HG02938 (cell line): Measurements from ENCODE around the gene RBM44.

Source experiments
- ATAC-seq: cut with Tn5 transposase; IDR thresholded peaks from one replicate; pipeline ENCODE4 v1.9.1; 2021; ENCODE audit warnings: mild to moderate bottlenecking, moderate library complexity; ENCODE audit not compliant: unreplicated experiment

The RBM44 gene

GRCh38 chr2:237869343-237870102 is 70.9 kb downstream of the RBM44 start:
- ATAC-seq: no peak

- ATAC-seq: no peak
These were observed 71.5 kb downstream of the RBM44 start for GRCh38 chr2:237870126-237870525.

DNA sequence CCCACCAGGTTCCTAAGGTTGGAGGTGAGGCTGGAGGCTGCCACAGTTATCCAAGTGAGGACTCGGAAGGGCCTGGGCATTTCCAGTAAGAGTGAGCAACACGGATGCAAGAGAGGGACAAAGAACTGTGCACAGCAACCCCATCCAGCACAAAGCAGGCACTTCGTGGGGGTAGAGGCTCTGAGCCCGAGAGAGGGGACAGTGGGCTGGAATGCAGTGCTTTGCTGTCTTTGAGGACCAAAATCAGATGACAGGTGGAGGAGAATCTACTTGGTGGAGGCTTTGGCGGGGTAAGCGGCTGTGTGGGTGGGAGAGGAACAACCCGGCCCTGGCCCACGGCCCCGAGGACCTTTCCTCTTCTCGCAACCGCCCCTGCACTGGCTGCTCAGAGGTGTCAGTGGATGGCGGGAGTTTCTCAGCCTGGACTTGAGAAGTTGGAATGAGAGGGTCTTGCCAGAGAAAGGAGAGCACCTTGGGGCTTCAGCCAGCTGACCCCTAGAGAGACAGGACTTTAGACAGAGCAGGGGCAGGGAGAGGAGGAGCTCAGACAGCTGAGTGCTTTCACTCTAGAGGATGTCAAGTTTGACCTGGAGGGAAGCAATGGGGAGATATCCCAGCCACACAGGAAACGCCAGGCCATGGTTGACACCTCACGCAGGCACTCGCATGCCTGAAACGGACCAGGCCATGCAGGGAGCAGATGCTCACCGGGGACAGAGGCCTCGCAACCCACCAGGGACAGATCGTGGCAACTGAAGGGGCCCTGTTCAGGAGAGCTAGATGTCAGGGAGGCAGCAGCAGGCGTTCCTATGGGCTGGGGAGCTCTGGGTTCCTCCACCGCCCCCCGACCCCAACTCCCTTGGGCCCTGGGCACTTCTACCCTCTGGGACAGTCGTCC is 72.4 kb downstream of the RBM44 start:
- ATAC-seq: no peak

DNA sequence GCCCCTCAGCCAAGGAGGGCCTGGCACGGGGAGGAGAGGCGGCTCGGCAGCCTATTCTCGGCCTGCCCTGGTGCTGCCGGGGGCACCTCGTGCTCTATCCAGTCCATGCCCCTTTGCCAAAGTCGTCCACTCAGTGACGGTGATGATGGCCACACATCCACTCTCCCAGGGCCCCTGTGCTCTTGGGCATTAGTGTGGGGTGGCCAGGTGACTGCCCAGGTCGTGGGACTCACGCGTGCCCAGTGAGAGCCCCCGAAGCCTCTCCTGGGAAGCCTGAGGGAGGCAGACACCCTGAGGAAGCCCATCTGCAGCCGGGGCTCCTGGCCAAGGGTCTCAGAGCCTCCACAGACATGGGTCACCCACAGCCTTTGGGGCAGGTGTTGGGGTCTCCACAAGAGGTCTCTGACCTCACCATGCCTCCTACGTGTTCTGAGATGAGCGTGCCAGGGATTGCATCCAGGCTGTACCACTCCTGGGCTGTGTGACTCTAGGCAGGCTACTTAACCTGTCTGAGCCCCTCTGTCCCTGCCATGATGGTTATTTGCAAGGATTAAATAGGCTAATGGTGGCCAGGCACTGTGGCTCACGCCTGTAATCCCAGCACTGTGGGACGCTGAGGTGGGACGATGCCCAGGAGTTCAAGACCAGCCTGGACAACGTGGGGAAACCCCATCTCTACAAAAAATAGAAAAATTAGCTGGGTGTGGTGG is 73.8 kb downstream of the RBM44 start:
- no peak for ATAC-seq

GRCh38 chr2:237873421-237873831 is 74.8 kb downstream of the RBM44 start:
- no peak for ATAC-seq

GRCh38 chr2:237873897-237874551 is 75.4 kb downstream of the RBM44 start:
- ATAC-seq: no peak

DNA sequence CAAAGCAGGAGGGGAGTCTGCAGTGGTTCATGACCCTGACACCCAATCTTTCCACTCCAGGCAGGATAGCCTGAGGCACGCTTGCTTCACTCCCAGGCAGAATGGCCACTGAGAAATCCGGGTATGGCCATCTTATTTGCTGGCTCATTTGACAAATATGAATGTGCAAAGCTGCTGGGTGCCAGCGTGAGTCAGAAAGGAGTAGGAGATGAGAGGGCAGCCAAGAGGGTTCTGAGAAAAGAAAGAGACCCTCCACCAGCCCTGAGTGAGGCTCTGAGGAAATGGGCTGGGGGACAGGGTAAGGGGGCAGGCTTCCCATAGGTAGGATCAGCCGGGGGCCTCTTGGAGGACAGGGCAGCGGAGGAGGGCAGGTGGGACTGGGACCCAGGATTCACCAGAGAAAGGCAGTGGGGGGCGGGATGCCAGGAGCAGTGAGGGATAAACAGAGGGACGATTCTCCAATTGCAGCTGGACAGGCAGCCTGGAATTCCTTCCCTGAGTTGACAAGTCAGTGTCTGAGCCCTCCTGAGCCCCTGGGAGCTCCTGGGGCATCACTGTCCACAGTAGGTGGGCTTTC is 76.1 kb downstream of the RBM44 start:
- no peak for ATAC-seq

GRCh38 chr2:237875256-237876060 is 76.9 kb downstream of the RBM44 start:
- ATAC-seq: no peak

DNA sequence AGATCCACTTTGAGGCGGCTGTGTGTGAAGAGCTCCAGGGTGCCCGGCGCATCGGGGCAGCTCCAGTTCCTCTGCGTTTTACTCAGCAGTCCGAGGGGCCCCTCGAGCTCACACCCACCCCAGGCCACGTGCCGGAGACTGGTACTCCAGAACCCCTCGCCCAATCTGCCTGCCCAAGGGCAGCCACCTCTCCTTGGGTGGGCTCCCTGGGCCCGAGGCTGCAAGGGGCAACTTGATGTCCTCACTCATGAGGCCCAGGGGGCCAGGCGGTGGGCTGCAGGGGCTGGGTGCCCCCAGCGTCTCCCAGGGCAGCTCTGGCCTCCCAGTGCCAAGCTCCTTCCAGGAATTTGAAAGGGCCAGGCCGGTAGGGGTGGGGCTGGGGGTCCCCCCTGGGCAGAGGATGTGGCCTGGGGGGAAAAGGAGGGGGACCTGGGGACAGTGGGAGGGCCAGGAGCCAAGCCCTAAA is 77.5 kb downstream of the RBM44 start:
- ATAC-seq: no peak

DNA sequence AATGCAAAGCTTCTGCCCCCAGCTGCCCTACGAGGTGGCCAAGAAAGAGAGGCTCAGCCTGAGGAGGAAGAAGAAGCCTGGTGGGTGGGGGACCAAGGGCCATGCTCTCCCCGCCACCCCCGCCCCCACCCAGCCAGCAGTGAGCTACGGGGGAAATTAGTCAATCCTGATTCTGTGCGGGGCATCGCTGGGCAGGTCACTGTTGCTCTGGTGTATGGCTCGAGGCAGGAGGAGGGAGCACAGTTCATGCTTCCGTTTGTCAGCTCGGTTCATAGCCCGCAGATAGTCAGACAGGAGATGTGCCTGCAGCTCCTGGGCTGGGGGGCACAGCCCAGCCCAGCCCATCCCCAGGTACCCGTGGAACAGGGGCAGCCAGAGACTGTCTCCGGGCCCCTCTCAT is 78.0 kb downstream of the RBM44 start:
- no peak for ATAC-seq

GRCh38 chr2:237876951-237877491 is 78.4 kb downstream of the RBM44 start:
- no peak for ATAC-seq

GRCh38 chr2:237877576-237878307 is 79.2 kb downstream of the RBM44 start:
- ATAC-seq: no peak

DNA sequence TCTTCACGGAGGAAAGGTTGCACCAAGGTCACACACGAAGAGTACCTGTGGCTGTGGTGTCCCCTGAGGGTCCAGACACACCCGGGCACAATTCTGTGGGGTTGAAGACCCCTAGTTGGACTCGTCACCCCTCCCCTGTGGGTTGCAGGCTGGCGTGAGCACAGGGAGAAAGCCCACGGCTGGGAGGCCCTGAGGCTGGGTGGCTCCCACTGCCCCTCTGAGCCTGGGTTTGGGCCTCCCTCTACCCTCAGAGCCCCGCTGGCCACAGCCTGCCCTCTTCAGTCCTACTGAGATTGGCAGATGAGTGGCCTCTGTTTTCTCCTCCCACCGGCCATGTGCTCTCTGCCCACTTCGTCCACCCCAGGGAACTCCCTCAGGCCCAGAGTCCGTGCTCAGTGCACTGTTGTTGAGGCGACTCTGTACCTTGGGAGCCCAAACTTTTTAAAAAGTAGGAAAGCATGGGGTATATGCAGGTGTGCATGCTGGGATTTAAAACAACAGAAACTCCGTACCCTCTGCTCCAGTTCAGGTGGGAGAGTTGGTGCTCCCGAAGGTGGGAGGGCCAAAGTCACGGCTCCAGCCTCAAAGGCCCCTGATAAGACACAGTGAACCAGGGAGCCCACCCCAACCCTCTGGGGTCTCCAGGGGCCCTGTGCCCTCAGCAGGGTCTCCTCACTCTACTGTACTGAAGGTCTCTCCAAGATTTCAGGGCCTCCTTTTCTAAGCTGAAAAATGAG is 79.9 kb downstream of the RBM44 start:
- no peak for ATAC-seq

DNA sequence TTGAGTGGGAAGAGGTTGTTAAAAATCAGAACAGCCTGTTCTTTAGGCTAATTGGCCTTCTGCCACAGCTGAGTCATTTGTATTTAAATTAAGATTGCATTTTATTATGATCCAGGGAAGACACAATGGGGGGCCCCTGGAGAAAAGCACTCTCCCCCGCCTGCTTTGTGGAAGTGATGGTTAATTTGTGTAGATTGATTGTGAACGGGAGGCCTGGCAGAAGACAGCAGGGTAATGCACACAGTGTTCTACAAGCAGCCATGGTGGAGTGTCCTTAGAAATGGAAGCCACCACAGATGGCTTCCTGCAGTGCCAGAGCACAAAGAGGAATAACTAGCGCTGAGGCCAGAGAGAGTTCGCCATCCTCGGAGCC is 80.5 kb downstream of the RBM44 start:
- no peak for ATAC-seq

DNA sequence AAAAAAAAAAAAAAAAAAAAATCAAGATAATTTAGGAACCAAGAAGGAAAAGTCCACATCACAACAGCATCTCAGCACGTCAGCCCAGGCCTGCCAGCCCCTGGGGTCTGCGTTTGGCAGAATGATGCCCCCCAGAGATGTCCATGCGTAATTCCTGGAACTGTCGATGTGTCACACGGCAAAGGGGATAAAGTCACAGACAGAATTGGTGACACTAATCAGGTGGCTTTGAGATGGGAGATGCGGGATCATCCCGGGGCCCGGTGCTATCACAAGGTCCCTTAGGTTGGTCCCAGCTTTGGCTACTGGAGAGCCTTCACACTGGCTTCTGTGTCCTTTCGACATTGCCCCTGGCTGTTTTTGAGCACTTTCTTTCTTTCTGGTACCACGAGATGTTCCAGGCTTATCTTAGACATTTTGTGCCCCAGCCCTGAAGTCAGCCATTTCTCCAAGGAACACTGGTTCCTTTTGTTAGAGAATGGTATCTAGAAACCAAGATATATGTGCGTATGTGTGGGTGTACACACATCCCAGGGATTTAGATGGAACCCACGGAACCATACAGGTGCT is 81.5 kb downstream of the RBM44 start:
- no peak for ATAC-seq

GRCh38 chr2:237882510-237883481 is 84.2 kb downstream of the RBM44 start:
- no peak for ATAC-seq
